ENCODE results near the gene CLCN6.

CLCN6 gene

GRCh38 chr1:11781297-11781696, 24.7 kb upstream of the CLCN6 start:
- no peaks in the 10 kb centered on the region for H3K9me3 ChIP-seq (replicated peaks; ENCODE audit: insufficient read depth, low read length)
- H3K4me2 ChIP-seq (ENCODE audit: low read depth, low read length) = no peak overlapping the region
- H4K20me1 ChIP-seq (ENCODE audit: insufficient read depth, low read length) = no peaks in the 10 kb centered on the region
- no peak for TF ChIP-seq EZH2 (optimal IDR thresholded peaks at IDR 0.05; ENCODE audit: low read depth, low read length)
- no peak for TF ChIP-seq EZH2phosphoT487 (IDR thresholded peaks at IDR 0.05; ENCODE audit: low read length)
- no peak for TF ChIP-seq CTCF (IDR thresholded peaks at IDR 0.05; ENCODE audit: low read length)
- H3K27me3 ChIP-seq (replicated peaks; ENCODE audit: insufficient read depth, low read length) = 0 out of 2 replicates have a peak, but pooled peaks cover 2% of the 10 kb centered on the region
- peaks cover 15% of the 10 kb centered on the region for H3K4me1 ChIP-seq (ENCODE audit: low read length)
- H2AFZ ChIP-seq (ENCODE audit: low read length) = no peak overlapping the region
- H3K27ac ChIP-seq (ENCODE audit: low read length) = no peak overlapping the region
- no peak overlapping the region for H3K9ac ChIP-seq (ENCODE audit: low read length)
- peaks cover 17% of the 10 kb centered on the region for H3F3A ChIP-seq (ENCODE audit: insufficient read depth, low read length)
- no peak overlapping the region for H3K4me3 ChIP-seq (ENCODE audit: low read length)
- no peaks in the 10 kb centered on the region for H3K9me2 ChIP-seq (replicated peaks; ENCODE audit: insufficient read depth, low read length)
- no peaks in the 10 kb centered on the region for H3K79me2 ChIP-seq (ENCODE audit: low read length)
- no peak for DNase-seq
- no peaks in the 10 kb centered on the region for H3K36me3 ChIP-seq (replicated peaks; ENCODE audit: insufficient read depth, low read length)

GRCh38 chr1:11782127-11782708, 23.8 kb upstream of the CLCN6 start:
- Histone ChIP-seq H4K20me1 (ENCODE audit: insufficient read depth, low read length) (no peaks in the 10 kb centered on the region), H2AFZ (ENCODE audit: low read length) (no peak overlapping the region), H3K4me1 (ENCODE audit: low read length) (peaks cover 15% of the 10 kb centered on the region), H3K79me2 (ENCODE audit: low read length) (no peaks in the 10 kb centered on the region), H3K4me3 (ENCODE audit: low read length) (no peak overlapping the region), H3F3A (ENCODE audit: insufficient read depth, low read length) (peaks cover 17% of the 10 kb centered on the region), H3K4me2 (ENCODE audit: low read depth, low read length) (no peak overlapping the region), H3K27me3 (replicated peaks; ENCODE audit: insufficient read depth, low read length) (0 out of 2 replicates have a peak, but pooled peaks cover 2% of the 10 kb centered on the region), H3K36me3 (replicated peaks; ENCODE audit: insufficient read depth, low read length) (no peaks in the 10 kb centered on the region), H3K9me2 (replicated peaks; ENCODE audit: insufficient read depth, low read length) (no peaks in the 10 kb centered on the region), H3K27ac (ENCODE audit: low read length) (no peak overlapping the region), H3K9me3 (replicated peaks; ENCODE audit: insufficient read depth, low read length) (no peaks in the 10 kb centered on the region), H3K9ac (ENCODE audit: low read length) (no peak overlapping the region)
- TF ChIP-seq CTCF (IDR thresholded peaks at IDR 0.05; ENCODE audit: low read length) = no peak
- no peak for TF ChIP-seq EZH2 (optimal IDR thresholded peaks at IDR 0.05; ENCODE audit: low read depth, low read length)
- TF ChIP-seq EZH2phosphoT487 (IDR thresholded peaks at IDR 0.05; ENCODE audit: low read length) = no peak
- DNase-seq = no peak

- peak; percentile 72 for DNase-seq
- no peak for TF ChIP-seq EZH2phosphoT487 (IDR thresholded peaks at IDR 0.05; ENCODE audit: low read length)
- TF ChIP-seq CTCF (IDR thresholded peaks at IDR 0.05; ENCODE audit: low read length) = no peak
- TF ChIP-seq EZH2 (optimal IDR thresholded peaks at IDR 0.05; ENCODE audit: low read depth, low read length) = no peak
- H3K4me1 ChIP-seq (ENCODE audit: low read length) = peaks cover 15% of the 10 kb centered on the region
These were observed 22.4 kb upstream of the CLCN6 start for GRCh38 chr1:11783556-11783955.

More at GRCh38 chr1:11783556-11783955, 22.4 kb upstream of the CLCN6 start:
- H3K4me2 ChIP-seq (ENCODE audit: low read depth, low read length) = peak overlapping the region; percentile 81; the same call in 1 of the 2 replicates
- peak overlapping the region; percentile 52 for H3K4me3 ChIP-seq (ENCODE audit: low read length)
- H3K9ac ChIP-seq (ENCODE audit: low read length) = peak overlapping the region; percentile 57
- no peaks in the 10 kb centered on the region for H4K20me1 ChIP-seq (ENCODE audit: insufficient read depth, low read length)
- H3K9me2 ChIP-seq (replicated peaks; ENCODE audit: insufficient read depth, low read length) = no peaks in the 10 kb centered on the region
- no peaks in the 10 kb centered on the region for H3K9me3 ChIP-seq (replicated peaks; ENCODE audit: insufficient read depth, low read length)
- peaks cover 17% of the 10 kb centered on the region for H3F3A ChIP-seq (ENCODE audit: insufficient read depth, low read length)
- no peaks in the 10 kb centered on the region for H3K36me3 ChIP-seq (replicated peaks; ENCODE audit: insufficient read depth, low read length)
- H3K79me2 ChIP-seq (ENCODE audit: low read length) = no peaks in the 10 kb centered on the region
- H3K27ac ChIP-seq (ENCODE audit: low read length) = peak overlapping the region; percentile 91; the same call in 1 of the 2 replicates
- H2AFZ ChIP-seq (ENCODE audit: low read length) = peak overlapping the region; percentile 85
- H3K27me3 ChIP-seq (replicated peaks; ENCODE audit: insufficient read depth, low read length) = 0 out of 2 replicates have a peak, but pooled peaks cover 2% of the 10 kb centered on the region

All from MM.1S (cell line).